ENCODE results near the gene C12orf43.

Gene C12orf43

GRCh38 chr12:120977531-120978295, 38.6 kb downstream of the C12orf43 start:
- DNase-seq = no peak

GRCh38 chr12:120972870-120973543, 43.3 kb downstream of the C12orf43 start:
- no peak for DNase-seq

- DNase-seq = peak; percentile 10
Observed at GRCh38 chr12:120971299-120972180, 44.7 kb downstream of the C12orf43 start.

GRCh38 chr12:120970310-120970709, 46.0 kb downstream of the C12orf43 start:
- DNase-seq = no peak

GRCh38 chr12:120965534-120966091, 50.7 kb downstream of the C12orf43 start:
- DNase-seq = no peak

- DNase-seq = no peak
Observed at GRCh38 chr12:120964298-120964697, 52.0 kb downstream of the C12orf43 start.

GRCh38 chr12:120962532-120963020, 53.7 kb downstream of the C12orf43 start:
- DNase-seq = no peak

- no peak for DNase-seq
Observed at GRCh38 chr12:120961604-120962531, 54.4 kb downstream of the C12orf43 start.

- no peak for DNase-seq
Observed at GRCh38 chr12:120960657-120961056, 55.6 kb downstream of the C12orf43 start.

- no peak for DNase-seq
Observed at GRCh38 chr12:120959111-120959878, 57.0 kb downstream of the C12orf43 start.

- no peak for DNase-seq
Observed at GRCh38 chr12:120956579-120957300, 59.5 kb downstream of the C12orf43 start.

- DNase-seq = no peak
Observed at GRCh38 chr12:120955232-120955631, 61.1 kb downstream of the C12orf43 start.

GRCh38 chr12:120950807-120951206, 65.5 kb downstream of the C12orf43 start:
- DNase-seq = no peak

Data from SHP77 treated with DMSO at 0.1 percent for 48 hours (cell line).